Measurements from ENCODE around the gene RNF20. TPM values are rescaled to one million over a fixed set of nuclear protein-coding genes. Genes with fewer than 3 reads are reported as not detected.

Gene RNF20
- total and polyA plus RNA-seq, 2 of the 13 experiments (the other 11 are each of a cell fraction or from before 2014, with no cell fraction given): 12.7 to 37.6 TPM

DNA sequence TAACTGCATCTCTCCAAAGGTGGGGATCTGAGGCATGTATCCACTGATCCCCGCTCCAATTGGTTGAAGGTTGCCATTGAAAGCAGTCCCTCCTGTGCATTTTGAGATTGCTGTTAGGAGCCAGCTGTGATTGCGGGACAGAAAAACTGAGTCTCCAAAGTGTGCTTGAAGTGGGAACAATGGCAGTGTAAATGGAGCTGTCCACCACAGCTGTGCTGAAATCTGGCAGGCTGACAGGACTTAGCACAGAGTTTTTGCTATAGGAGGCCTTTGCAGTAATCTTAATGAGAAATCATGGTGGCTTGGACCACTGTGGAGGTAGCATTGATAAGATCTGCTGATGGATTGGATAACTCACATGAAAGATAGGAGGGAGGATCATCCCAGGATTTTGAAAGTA is 3.3 kb downstream of the RNF20 start (continued):
- TF ChIP-seq, protein P1, sequence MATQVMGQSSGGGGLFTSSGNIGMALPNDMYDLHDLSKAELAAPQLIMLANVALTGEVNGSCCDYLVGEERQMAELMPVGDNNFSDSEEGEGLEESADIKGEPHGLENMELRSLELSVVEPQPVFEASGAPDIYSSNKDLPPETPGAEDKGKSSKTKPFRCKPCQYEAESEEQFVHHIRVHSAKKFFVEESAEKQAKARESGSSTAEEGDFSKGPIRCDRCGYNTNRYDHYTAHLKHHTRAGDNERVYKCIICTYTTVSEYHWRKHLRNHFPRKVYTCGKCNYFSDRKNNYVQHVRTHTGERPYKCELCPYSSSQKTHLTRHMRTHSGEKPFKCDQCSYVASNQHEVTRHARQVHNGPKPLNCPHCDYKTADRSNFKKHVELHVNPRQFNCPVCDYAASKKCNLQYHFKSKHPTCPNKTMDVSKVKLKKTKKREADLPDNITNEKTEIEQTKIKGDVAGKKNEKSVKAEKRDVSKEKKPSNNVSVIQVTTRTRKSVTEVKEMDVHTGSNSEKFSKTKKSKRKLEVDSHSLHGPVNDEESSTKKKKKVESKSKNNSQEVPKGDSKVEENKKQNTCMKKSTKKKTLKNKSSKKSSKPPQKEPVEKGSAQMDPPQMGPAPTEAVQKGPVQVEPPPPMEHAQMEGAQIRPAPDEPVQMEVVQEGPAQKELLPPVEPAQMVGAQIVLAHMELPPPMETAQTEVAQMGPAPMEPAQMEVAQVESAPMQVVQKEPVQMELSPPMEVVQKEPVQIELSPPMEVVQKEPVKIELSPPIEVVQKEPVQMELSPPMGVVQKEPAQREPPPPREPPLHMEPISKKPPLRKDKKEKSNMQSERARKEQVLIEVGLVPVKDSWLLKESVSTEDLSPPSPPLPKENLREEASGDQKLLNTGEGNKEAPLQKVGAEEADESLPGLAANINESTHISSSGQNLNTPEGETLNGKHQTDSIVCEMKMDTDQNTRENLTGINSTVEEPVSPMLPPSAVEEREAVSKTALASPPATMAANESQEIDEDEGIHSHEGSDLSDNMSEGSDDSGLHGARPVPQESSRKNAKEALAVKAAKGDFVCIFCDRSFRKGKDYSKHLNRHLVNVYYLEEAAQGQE (IDR thresholded peaks at IDR 0.05; ENCODE audit: borderline replicate concordance in 1 of 2, low read depth in 1 of 2, low read length in 2 of 2): peak; percentile 77 to 96
- TF ChIP-seq SP1 (IDR thresholded peaks at IDR 0.05) (no peak), SP1 (CRISPR knock-in tag; IDR thresholded peaks at IDR 0.05) (no peak), PHF5A (CRISPR knock-in tag; IDR thresholded peaks at IDR 0.05; ENCODE audit: low read depth, unreplicated experiment) (no peak), PPARG (CRISPR knock-in tag; conservative IDR thresholded peaks at IDR 0.05) (no peak), ATM (IDR thresholded peaks at IDR 0.05; ENCODE audit: borderline replicate concordance) (no peak), ZNF331 (CRISPR knock-in tag; IDR thresholded peaks at IDR 0.05) (no peak)
- TF ChIP-seq, protein P2, sequence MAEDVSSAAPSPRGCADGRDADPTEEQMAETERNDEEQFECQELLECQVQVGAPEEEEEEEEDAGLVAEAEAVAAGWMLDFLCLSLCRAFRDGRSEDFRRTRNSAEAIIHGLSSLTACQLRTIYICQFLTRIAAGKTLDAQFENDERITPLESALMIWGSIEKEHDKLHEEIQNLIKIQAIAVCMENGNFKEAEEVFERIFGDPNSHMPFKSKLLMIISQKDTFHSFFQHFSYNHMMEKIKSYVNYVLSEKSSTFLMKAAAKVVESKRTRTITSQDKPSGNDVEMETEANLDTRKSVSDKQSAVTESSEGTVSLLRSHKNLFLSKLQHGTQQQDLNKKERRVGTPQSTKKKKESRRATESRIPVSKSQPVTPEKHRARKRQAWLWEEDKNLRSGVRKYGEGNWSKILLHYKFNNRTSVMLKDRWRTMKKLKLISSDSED (CRISPR knock-in tag; IDR thresholded peaks at IDR 0.05): no peak
- TF ChIP-seq, protein P3, sequence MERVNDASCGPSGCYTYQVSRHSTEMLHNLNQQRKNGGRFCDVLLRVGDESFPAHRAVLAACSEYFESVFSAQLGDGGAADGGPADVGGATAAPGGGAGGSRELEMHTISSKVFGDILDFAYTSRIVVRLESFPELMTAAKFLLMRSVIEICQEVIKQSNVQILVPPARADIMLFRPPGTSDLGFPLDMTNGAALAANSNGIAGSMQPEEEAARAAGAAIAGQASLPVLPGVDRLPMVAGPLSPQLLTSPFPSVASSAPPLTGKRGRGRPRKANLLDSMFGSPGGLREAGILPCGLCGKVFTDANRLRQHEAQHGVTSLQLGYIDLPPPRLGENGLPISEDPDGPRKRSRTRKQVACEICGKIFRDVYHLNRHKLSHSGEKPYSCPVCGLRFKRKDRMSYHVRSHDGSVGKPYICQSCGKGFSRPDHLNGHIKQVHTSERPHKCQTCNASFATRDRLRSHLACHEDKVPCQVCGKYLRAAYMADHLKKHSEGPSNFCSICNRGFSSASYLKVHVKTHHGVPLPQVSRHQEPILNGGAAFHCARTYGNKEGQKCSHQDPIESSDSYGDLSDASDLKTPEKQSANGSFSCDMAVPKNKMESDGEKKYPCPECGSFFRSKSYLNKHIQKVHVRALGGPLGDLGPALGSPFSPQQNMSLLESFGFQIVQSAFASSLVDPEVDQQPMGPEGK (CRISPR knock-in tag; IDR thresholded peaks at IDR 0.05): no peak
- TF ChIP-seq, protein P4, sequence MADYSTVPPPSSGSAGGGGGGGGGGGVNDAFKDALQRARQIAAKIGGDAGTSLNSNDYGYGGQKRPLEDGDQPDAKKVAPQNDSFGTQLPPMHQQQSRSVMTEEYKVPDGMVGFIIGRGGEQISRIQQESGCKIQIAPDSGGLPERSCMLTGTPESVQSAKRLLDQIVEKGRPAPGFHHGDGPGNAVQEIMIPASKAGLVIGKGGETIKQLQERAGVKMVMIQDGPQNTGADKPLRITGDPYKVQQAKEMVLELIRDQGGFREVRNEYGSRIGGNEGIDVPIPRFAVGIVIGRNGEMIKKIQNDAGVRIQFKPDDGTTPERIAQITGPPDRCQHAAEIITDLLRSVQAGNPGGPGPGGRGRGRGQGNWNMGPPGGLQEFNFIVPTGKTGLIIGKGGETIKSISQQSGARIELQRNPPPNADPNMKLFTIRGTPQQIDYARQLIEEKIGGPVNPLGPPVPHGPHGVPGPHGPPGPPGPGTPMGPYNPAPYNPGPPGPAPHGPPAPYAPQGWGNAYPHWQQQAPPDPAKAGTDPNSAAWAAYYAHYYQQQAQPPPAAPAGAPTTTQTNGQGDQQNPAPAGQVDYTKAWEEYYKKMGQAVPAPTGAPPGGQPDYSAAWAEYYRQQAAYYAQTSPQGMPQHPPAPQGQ (CRISPR knock-in tag; IDR thresholded peaks at IDR 0.05; ENCODE audit: borderline replicate concordance): no peak
- TF ChIP-seq, protein P5, sequence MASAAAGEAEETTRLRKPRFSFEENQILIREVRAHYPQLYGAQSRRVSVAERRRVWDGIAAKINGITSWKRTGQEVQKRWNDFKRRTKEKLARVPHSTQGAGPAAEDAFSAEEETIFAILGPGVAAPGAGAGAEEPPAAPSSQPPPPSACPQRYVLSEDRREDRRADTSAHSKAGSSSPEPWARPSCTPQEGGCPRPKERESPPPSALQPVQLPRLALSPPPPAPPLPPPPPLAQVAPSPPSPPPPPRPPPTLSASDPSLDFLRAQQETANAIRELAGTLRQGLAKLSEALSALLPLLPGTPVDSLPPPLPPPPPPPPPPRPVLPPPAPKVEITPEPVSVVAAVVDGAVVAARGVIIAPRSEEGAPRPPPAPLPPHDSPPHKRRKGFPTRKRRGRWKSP (CRISPR knock-in tag; IDR thresholded peaks at IDR 0.05): no peak
- TF ChIP-seq, protein P6, sequence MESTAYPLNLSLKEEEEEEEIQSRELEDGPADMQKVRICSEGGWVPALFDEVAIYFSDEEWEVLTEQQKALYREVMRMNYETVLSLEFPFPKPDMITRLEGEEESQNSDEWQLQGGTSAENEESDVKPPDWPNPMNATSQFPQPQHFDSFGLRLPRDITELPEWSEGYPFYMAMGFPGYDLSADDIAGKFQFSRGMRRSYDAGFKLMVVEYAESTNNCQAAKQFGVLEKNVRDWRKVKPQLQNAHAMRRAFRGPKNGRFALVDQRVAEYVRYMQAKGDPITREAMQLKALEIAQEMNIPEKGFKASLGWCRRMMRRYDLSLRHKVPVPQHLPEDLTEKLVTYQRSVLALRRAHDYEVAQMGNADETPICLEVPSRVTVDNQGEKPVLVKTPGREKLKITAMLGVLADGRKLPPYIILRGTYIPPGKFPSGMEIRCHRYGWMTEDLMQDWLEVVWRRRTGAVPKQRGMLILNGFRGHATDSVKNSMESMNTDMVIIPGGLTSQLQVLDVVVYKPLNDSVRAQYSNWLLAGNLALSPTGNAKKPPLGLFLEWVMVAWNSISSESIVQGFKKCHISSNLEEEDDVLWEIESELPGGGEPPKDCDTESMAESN (CRISPR knock-in tag; conservative IDR thresholded peaks at IDR 0.05): no peak
- TF ChIP-seq, protein P7, sequence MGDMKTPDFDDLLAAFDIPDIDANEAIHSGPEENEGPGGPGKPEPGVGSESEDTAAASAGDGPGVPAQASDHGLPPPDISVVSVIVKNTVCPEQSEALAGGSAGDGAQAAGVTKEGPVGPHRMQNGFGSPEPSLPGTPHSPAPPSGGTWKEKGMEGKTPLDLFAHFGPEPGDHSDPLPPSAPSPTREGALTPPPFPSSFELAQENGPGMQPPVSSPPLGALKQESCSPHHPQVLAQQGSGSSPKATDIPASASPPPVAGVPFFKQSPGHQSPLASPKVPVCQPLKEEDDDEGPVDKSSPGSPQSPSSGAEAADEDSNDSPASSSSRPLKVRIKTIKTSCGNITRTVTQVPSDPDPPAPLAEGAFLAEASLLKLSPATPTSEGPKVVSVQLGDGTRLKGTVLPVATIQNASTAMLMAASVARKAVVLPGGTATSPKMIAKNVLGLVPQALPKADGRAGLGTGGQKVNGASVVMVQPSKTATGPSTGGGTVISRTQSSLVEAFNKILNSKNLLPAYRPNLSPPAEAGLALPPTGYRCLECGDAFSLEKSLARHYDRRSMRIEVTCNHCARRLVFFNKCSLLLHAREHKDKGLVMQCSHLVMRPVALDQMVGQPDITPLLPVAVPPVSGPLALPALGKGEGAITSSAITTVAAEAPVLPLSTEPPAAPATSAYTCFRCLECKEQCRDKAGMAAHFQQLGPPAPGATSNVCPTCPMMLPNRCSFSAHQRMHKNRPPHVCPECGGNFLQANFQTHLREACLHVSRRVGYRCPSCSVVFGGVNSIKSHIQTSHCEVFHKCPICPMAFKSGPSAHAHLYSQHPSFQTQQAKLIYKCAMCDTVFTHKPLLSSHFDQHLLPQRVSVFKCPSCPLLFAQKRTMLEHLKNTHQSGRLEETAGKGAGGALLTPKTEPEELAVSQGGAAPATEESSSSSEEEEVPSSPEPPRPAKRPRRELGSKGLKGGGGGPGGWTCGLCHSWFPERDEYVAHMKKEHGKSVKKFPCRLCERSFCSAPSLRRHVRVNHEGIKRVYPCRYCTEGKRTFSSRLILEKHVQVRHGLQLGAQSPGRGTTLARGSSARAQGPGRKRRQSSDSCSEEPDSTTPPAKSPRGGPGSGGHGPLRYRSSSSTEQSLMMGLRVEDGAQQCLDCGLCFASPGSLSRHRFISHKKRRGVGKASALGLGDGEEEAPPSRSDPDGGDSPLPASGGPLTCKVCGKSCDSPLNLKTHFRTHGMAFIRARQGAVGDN (CRISPR knock-in tag; IDR thresholded peaks at IDR 0.05): no peak

All from HepG2 (cell line).